ENCODE measurements around the gene CCM2.

CCM2 gene

GRCh38 chr7:45066409-45066808 lies 66.4 kb downstream of the CCM2 start:
- no peak overlapping the region for H2AFZ ChIP-seq (ENCODE audit: low read depth)
- H3K36me3 ChIP-seq (ENCODE audit: insufficient read depth), result peaks cover 12% of the 10 kb centered on the region; the same call in 1 of the 2 replicates
- H3K79me2 ChIP-seq (ENCODE audit: insufficient read depth, low read depth), result peaks cover 24% of the 10 kb centered on the region; the same call in 1 of the 2 replicates
- no peak overlapping the region for H3K4me3 ChIP-seq (IDR thresholded peaks at IDR 0.05; ENCODE audit: insufficient read depth, low read depth, low read length)
- H3K9ac ChIP-seq, result no peak overlapping the region
- TF ChIP-seq CTCF (conservative IDR thresholded peaks at IDR 0.05; ENCODE audit: low read depth, low read length), result no peak
- H3K4me1 ChIP-seq (ENCODE audit: low read depth, poor library complexity, severe bottlenecking), result peaks cover 13% of the 10 kb centered on the region
- peaks cover 17% of the 10 kb centered on the region; the same call in 1 of the 2 replicates for H4K20me1 ChIP-seq (ENCODE audit: insufficient read depth)
- no peaks in the 10 kb centered on the region for H3K27me3 ChIP-seq (ENCODE audit: insufficient read depth, low read depth)
- no peak overlapping the region for H3K4me2 ChIP-seq
- H3K27ac ChIP-seq, result no peak overlapping the region

- TF ChIP-seq CTCF (conservative IDR thresholded peaks at IDR 0.05; ENCODE audit: low read depth, low read length), result no peak
- H2AFZ ChIP-seq (ENCODE audit: low read depth), result no peak overlapping the region
- peaks cover 13% of the 10 kb centered on the region; the same call in 1 of the 2 replicates for H3K79me2 ChIP-seq (ENCODE audit: insufficient read depth, low read depth)
- peaks cover 12% of the 10 kb centered on the region; the same call in 1 of the 2 replicates for H3K36me3 ChIP-seq (ENCODE audit: insufficient read depth)
- H3K9ac ChIP-seq, result no peak overlapping the region
- peaks cover 1% of the 10 kb centered on the region for H3K4me1 ChIP-seq (ENCODE audit: low read depth, poor library complexity, severe bottlenecking)
- no peak overlapping the region for H3K4me2 ChIP-seq
- H3K27ac ChIP-seq, result no peak overlapping the region
- peaks cover 7% of the 10 kb centered on the region; the same call in 1 of the 2 replicates for H4K20me1 ChIP-seq (ENCODE audit: insufficient read depth)
- no peaks in the 10 kb centered on the region for H3K27me3 ChIP-seq (ENCODE audit: insufficient read depth, low read depth)
- no peak overlapping the region for H3K4me3 ChIP-seq (IDR thresholded peaks at IDR 0.05; ENCODE audit: insufficient read depth, low read depth, low read length)
Measured at GRCh38 chr7:45067582-45067981, 67.6 kb downstream of the CCM2 start.

GRCh38 chr7:45068236-45069023 lies 68.4 kb downstream of the CCM2 start:
- Histone ChIP-seq H3K9ac (no peak overlapping the region), H3K27me3 (ENCODE audit: insufficient read depth, low read depth) (no peaks in the 10 kb centered on the region), H3K36me3 (ENCODE audit: insufficient read depth) (peaks cover 11% of the 10 kb centered on the region; the same call in 1 of the 2 replicates), H4K20me1 (ENCODE audit: insufficient read depth) (peaks cover 7% of the 10 kb centered on the region; the same call in 1 of the 2 replicates), H3K4me1 (ENCODE audit: low read depth, poor library complexity, severe bottlenecking) (no peaks in the 10 kb centered on the region), H3K79me2 (ENCODE audit: insufficient read depth, low read depth) (peaks cover 4% of the 10 kb centered on the region; the same call in 1 of the 2 replicates), H2AFZ (ENCODE audit: low read depth) (no peak overlapping the region), H3K27ac (no peak overlapping the region), H3K4me3 (IDR thresholded peaks at IDR 0.05; ENCODE audit: insufficient read depth, low read depth, low read length) (no peak overlapping the region), H3K4me2 (no peak overlapping the region)
- no peak for TF ChIP-seq CTCF (conservative IDR thresholded peaks at IDR 0.05; ENCODE audit: low read depth, low read length)

- H3K4me1 ChIP-seq (ENCODE audit: low read depth, poor library complexity, severe bottlenecking), result no peaks in the 10 kb centered on the region
- H2AFZ ChIP-seq (ENCODE audit: low read depth), result no peak overlapping the region
- no peak overlapping the region for H3K9ac ChIP-seq
- peaks cover 8% of the 10 kb centered on the region; the same call in 1 of the 2 replicates for H3K36me3 ChIP-seq (ENCODE audit: insufficient read depth)
- H3K4me3 ChIP-seq (IDR thresholded peaks at IDR 0.05; ENCODE audit: insufficient read depth, low read depth, low read length), result no peak overlapping the region
- H3K4me2 ChIP-seq, result no peak overlapping the region
- 0 out of 2 replicates have a peak, but pooled peaks have one; percentile 31 for TF ChIP-seq CTCF (conservative IDR thresholded peaks at IDR 0.05; ENCODE audit: low read depth, low read length)
- H3K27ac ChIP-seq, result no peak overlapping the region
- no peaks in the 10 kb centered on the region for H3K27me3 ChIP-seq (ENCODE audit: insufficient read depth, low read depth)
- peaks cover 7% of the 10 kb centered on the region; the same call in 1 of the 2 replicates for H4K20me1 ChIP-seq (ENCODE audit: insufficient read depth)
- H3K79me2 ChIP-seq (ENCODE audit: insufficient read depth, low read depth), result no peaks in the 10 kb centered on the region; the same call in 1 of the 2 replicates
Measured at GRCh38 chr7:45069444-45070253, 69.6 kb downstream of the CCM2 start.

Data from KMS-11 (cell line).